ENCODE measurements around the gene METTL25.

METTL25 gene

GRCh38 chr12:82479511-82479910 is 121.2 kb downstream of the METTL25 start:
- Histone ChIP-seq H2AFZ (ENCODE audit: low read depth, low read length, severe bottlenecking) (no peak overlapping the region), H4K20me1 (ENCODE audit: low read depth, low read length) (no peaks in the 10 kb centered on the region), H3K27ac (ENCODE audit: low read depth, low read length) (no peak overlapping the region), H3K9ac (ENCODE audit: low read length) (no peak overlapping the region), H3K79me2 (ENCODE audit: insufficient read depth, low read length) (no peaks in the 10 kb centered on the region), H3K36me3 (ENCODE audit: low read length) (no peaks in the 10 kb centered on the region), H3K4me2 (ENCODE audit: low read depth, low read length, poor library complexity, severe bottlenecking) (no peak overlapping the region), H3K27me3 (ENCODE audit: low read length) (no peaks in the 10 kb centered on the region), H3K9me3 (ENCODE audit: insufficient read depth, low read length) (no peaks in the 10 kb centered on the region), H3K9me2 (replicated peaks; ENCODE audit: insufficient read depth, low read length) (no peaks in the 10 kb centered on the region), H3F3A (ENCODE audit: insufficient read depth) (no peaks in the 10 kb centered on the region), H3K4me3 (ENCODE audit: insufficient read depth, low read length, poor library complexity, severe bottlenecking) (no peak overlapping the region)
- no peak for TF ChIP-seq EZH2phosphoT487 (conservative IDR thresholded peaks at IDR 0.05; ENCODE audit: low read length)

GRCh38 chr12:82480606-82481005 is 122.3 kb downstream of the METTL25 start:
- Histone ChIP-seq H4K20me1 (ENCODE audit: low read depth, low read length) (no peaks in the 10 kb centered on the region), H3K36me3 (ENCODE audit: low read length) (no peaks in the 10 kb centered on the region), H3K9ac (ENCODE audit: low read length) (no peak overlapping the region), H3K4me3 (ENCODE audit: insufficient read depth, low read length, poor library complexity, severe bottlenecking) (no peak overlapping the region), H2AFZ (ENCODE audit: low read depth, low read length, severe bottlenecking) (no peak overlapping the region), H3K79me2 (ENCODE audit: insufficient read depth, low read length) (no peaks in the 10 kb centered on the region), H3F3A (ENCODE audit: insufficient read depth) (no peaks in the 10 kb centered on the region), H3K27ac (ENCODE audit: low read depth, low read length) (no peak overlapping the region), H3K9me3 (ENCODE audit: insufficient read depth, low read length) (no peaks in the 10 kb centered on the region), H3K4me2 (ENCODE audit: low read depth, low read length, poor library complexity, severe bottlenecking) (no peak overlapping the region), H3K27me3 (ENCODE audit: low read length) (no peaks in the 10 kb centered on the region), H3K9me2 (replicated peaks; ENCODE audit: insufficient read depth, low read length) (no peaks in the 10 kb centered on the region)
- TF ChIP-seq EZH2phosphoT487 (conservative IDR thresholded peaks at IDR 0.05; ENCODE audit: low read length) (no peak), CTCF (IDR thresholded peaks at IDR 0.05; ENCODE audit: insufficient read depth, low read length, poor library complexity, severe bottlenecking) (no peak)

DNA sequence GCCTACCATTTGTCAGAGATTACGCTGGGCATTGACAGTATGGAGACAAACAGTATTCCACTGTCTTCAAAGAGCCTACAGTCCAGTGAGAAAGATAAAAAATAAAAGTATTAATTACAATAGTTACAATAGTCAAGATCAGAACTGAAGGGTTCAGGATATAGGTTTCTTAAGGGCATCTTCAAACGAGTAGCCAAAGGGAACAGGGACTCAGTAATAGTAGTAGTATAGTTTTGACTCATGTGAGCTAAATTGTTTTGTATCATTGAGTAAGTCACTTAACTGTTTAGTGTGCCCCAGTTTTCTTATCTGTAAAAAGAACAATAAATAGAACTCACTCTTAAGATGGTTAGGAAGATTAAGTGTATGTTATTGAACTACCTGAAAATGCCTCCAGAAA is 123.6 kb downstream of the METTL25 start:
- Histone ChIP-seq H3F3A (ENCODE audit: insufficient read depth) (no peaks in the 10 kb centered on the region), H3K9ac (ENCODE audit: low read length) (no peak overlapping the region)

More for the DNA sequence above, 123.6 kb downstream of the METTL25 start:
- H3K27me3 ChIP-seq (ENCODE audit: low read length): no peaks in the 10 kb centered on the region
- H3K79me2 ChIP-seq (ENCODE audit: insufficient read depth, low read length): no peaks in the 10 kb centered on the region
- H3K9me2 ChIP-seq (replicated peaks; ENCODE audit: insufficient read depth, low read length): no peaks in the 10 kb centered on the region
- H3K4me3 ChIP-seq (ENCODE audit: insufficient read depth, low read length, poor library complexity, severe bottlenecking): no peak overlapping the region
- H3K9me3 ChIP-seq (ENCODE audit: insufficient read depth, low read length): no peaks in the 10 kb centered on the region
- H2AFZ ChIP-seq (ENCODE audit: low read depth, low read length, severe bottlenecking): no peak overlapping the region
- no peaks in the 10 kb centered on the region for H3K36me3 ChIP-seq (ENCODE audit: low read length)
- TF ChIP-seq EZH2phosphoT487 (conservative IDR thresholded peaks at IDR 0.05; ENCODE audit: low read length): no peak
- TF ChIP-seq CTCF (IDR thresholded peaks at IDR 0.05; ENCODE audit: insufficient read depth, low read length, poor library complexity, severe bottlenecking): no peak
- H4K20me1 ChIP-seq (ENCODE audit: low read depth, low read length): no peaks in the 10 kb centered on the region
- H3K4me2 ChIP-seq (ENCODE audit: low read depth, low read length, poor library complexity, severe bottlenecking): no peak overlapping the region
- H3K27ac ChIP-seq (ENCODE audit: low read depth, low read length): no peak overlapping the region
